A673 (cell line): Measurements from ENCODE around the gene OR14I1.

Source experiments
- EZH2 ChIP-seq: fragments of 200-600 bp; sonication (generic); IDR thresholded peaks from 2 replicates; pipeline ENCODE4 v1.6.1; 2017; ENCODE audit warnings: borderline replicate concordance, low read depth, mild to moderate bottlenecking, mixed read lengths, antibody characterized with exemption, low read length; ENCODE audit not compliant: poor library complexity, severe bottlenecking
- TF ChIP-seq, protein P1 (sequence below): fragments of 300-800, 200-600 bp; sonication (generic); conservative IDR thresholded peaks from 2 replicates; pipeline ENCODE4 v1.5.1; 2017; ENCODE audit warnings: low read depth, mild to moderate bottlenecking, antibody characterized with exemption, low read length, moderate library complexity, mixed read lengths

DNA sequence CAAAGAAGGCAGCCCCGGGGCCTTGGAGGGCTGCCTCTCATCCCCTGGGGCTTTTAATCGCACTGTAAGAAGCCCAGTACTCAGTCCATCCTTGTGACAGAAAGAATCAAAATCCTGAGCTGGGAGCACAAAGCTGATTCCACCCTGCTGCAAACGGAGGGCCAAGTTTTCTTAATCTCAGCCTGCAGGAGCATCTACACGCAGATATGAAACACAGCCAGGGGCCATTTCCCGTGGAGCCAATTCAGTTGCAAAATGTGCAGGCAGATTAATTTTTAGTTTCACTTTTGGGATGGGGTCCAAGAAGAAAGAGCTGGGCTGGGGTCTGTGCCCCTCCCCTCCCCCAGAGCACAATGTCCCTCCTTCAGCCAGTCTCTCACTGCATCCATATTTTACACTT lies 48.6 kb upstream of the OR14I1 start:
- TF ChIP-seq, protein P1, sequence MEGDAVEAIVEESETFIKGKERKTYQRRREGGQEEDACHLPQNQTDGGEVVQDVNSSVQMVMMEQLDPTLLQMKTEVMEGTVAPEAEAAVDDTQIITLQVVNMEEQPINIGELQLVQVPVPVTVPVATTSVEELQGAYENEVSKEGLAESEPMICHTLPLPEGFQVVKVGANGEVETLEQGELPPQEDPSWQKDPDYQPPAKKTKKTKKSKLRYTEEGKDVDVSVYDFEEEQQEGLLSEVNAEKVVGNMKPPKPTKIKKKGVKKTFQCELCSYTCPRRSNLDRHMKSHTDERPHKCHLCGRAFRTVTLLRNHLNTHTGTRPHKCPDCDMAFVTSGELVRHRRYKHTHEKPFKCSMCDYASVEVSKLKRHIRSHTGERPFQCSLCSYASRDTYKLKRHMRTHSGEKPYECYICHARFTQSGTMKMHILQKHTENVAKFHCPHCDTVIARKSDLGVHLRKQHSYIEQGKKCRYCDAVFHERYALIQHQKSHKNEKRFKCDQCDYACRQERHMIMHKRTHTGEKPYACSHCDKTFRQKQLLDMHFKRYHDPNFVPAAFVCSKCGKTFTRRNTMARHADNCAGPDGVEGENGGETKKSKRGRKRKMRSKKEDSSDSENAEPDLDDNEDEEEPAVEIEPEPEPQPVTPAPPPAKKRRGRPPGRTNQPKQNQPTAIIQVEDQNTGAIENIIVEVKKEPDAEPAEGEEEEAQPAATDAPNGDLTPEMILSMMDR = no peak
- TF ChIP-seq EZH2 = no peak
